ENCODE measurements around the gene OGFOD1. TPM values are rescaled to one million over a fixed set of nuclear protein-coding genes. Genes with fewer than 3 reads are reported as not detected.

OGFOD1 gene
- total and polyA plus RNA-seq, 2 donors (not counting 1 experiment from before 2014, with no cell fraction given), result 8.4 to 28.7 TPM

- Mint-ChIP-seq H3K4me1 (no peaks in the 10 kb centered on the region), H3K4me3 (no peak overlapping the region), H3K27ac (no peak overlapping the region), H3K9me3 (ENCODE audit: insufficient read depth) (no peaks in the 10 kb centered on the region), H3K27me3 (no peaks in the 10 kb centered on the region)
- Histone ChIP-seq H3K36me3 (replicated peaks in 1 of 2; ENCODE audit: control extremely low read depth in 1 of 2, control insufficient read depth in 1 of 2, extremely low read depth in 1 of 2, insufficient read depth in 2 of 2, low read length in 1 of 2) (peaks cover 35 to 69% of the 10 kb centered on the region in 2 experiments), H3K27ac (ENCODE audit: low read length in 2 of 2) (no peak overlapping the region), H3K9me3 (ENCODE audit: control extremely low read depth in 1 of 3, control insufficient read depth in 2 of 3, insufficient read depth in 1 of 3, low read length in 2 of 3) (no peaks in the 10 kb centered on the region), H4K20me1 (ENCODE audit: control insufficient read depth, insufficient read depth, low read length, poor library complexity, severe bottlenecking) (no peaks in the 10 kb centered on the region), H3K9ac (ENCODE audit: low read length) (no peak overlapping the region), H2AFZ (ENCODE audit: insufficient read depth, low read depth, low read length, poor library complexity, severe bottlenecking) (no peak overlapping the region), H3K4me2 (replicated peaks; ENCODE audit: low read depth, low read length, poor library complexity, severe bottlenecking) (no peak overlapping the region), H3K27me3 (replicated peaks in 1 of 4; ENCODE audit: control extremely low read depth in 1 of 4, control insufficient read depth in 3 of 4, insufficient read depth in 4 of 4, low read length in 3 of 4) (no peaks in the 10 kb centered on the region), H3K4me3 (ENCODE audit: control extremely low read depth in 1 of 5, extremely low read depth in 1 of 5, insufficient read depth in 1 of 5, low read depth in 2 of 5, low read length in 4 of 5) (no peak overlapping the region), H3K79me2 (ENCODE audit: control insufficient read depth, insufficient read depth, low read length) (no peaks in the 10 kb centered on the region), H3K4me1 (ENCODE audit: control insufficient read depth in 2 of 2, insufficient read depth in 2 of 2, low read length in 2 of 2) (no peaks in the 10 kb centered on the region)
- ATAC-seq (ENCODE audit: low read depth) (no peak), DNase-seq (no peak)
- TF ChIP-seq EZH2 (IDR thresholded peaks at IDR 0.05; ENCODE audit: borderline replicate concordance, insufficient read depth, low read depth, low read length, poor library complexity, severe bottlenecking) (no peak), CTCF (IDR thresholded peaks at IDR 0.05) (no peak)
- intact Hi-C loops (cut with micrococcal nuclease), result no loop called here
- ChIA-PET CTCF (no interaction called here), POLR2A (interaction anchor here (0.7 kb wide), 1 partner anchor 632 kb away, joined by 3 read pairs; no protein-coding TSS in a partner anchor)
These were observed 17.4 kb downstream of the OGFOD1 start for GRCh38 chr16:56468800-56469199.

DNA sequence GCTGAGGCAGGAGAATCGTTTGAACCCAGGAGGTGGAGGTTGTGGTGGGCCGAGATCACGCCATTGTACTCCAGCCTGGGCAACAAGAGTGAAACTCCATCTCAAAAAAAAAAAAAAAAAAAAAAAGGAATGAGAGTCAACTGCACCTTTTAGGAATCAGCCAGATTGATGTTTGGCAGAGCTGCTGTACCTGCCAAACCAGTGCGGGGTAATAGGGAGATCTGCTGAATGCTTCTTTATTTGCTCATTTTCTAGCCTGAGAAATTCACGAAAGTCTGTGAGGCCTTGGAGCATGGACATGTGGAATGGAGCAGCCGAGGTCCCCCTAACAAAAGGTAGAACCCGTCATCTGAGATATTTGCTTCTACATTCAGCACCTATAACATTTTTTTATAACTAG is 18.4 kb downstream of the OGFOD1 start:
- 100% methylated on average over 1 of the region's 7 CpGs for WGBS (ENCODE audit: insufficient coverage)
- H3K4me3 Mint-ChIP-seq, result no peak overlapping the region

More for the DNA sequence above, 18.4 kb downstream of the OGFOD1 start:
- H3K4me2 ChIP-seq (replicated peaks; ENCODE audit: low read depth, low read length, poor library complexity, severe bottlenecking), result no peak overlapping the region
- ChIA-PET POLR2A (no interaction called here), CTCF (no interaction called here)
- no peak overlapping the region for H3K27ac ChIP-seq (ENCODE audit: low read length in 2 of 2)
- TF ChIP-seq EZH2 (IDR thresholded peaks at IDR 0.05; ENCODE audit: borderline replicate concordance, insufficient read depth, low read depth, low read length, poor library complexity, severe bottlenecking) (no peak), CTCF (IDR thresholded peaks at IDR 0.05) (no peak)
- Mint-ChIP-seq H3K4me1 (no peaks in the 10 kb centered on the region), H3K27me3 (no peaks in the 10 kb centered on the region), H3K27ac (no peak overlapping the region), H3K9me3 (ENCODE audit: insufficient read depth) (no peaks in the 10 kb centered on the region)
- no peaks in the 10 kb centered on the region for H4K20me1 ChIP-seq (ENCODE audit: control insufficient read depth, insufficient read depth, low read length, poor library complexity, severe bottlenecking)
- no peaks in the 10 kb centered on the region for H3K4me1 ChIP-seq (ENCODE audit: control insufficient read depth in 2 of 2, insufficient read depth in 2 of 2, low read length in 2 of 2)
- peaks cover 35 to 71% of the 10 kb centered on the region in 2 experiments for H3K36me3 ChIP-seq (replicated peaks in 1 of 2; ENCODE audit: control extremely low read depth in 1 of 2, control insufficient read depth in 1 of 2, extremely low read depth in 1 of 2, insufficient read depth in 2 of 2, low read length in 1 of 2)
- H3K9ac ChIP-seq (ENCODE audit: low read length), result no peak overlapping the region
- H3K27me3 ChIP-seq (replicated peaks in 1 of 4; ENCODE audit: control extremely low read depth in 1 of 4, control insufficient read depth in 3 of 4, insufficient read depth in 4 of 4, low read length in 3 of 4), result no peaks in the 10 kb centered on the region
- intact Hi-C loops (cut with micrococcal nuclease), result no loop called here
- no peak overlapping the region for H3K4me3 ChIP-seq (ENCODE audit: control extremely low read depth in 1 of 5, extremely low read depth in 1 of 5, insufficient read depth in 1 of 5, low read depth in 2 of 5, low read length in 4 of 5)
- no peak for DNase-seq
- H2AFZ ChIP-seq (ENCODE audit: insufficient read depth, low read depth, low read length, poor library complexity, severe bottlenecking), result no peak overlapping the region
- no peaks in the 10 kb centered on the region for H3K9me3 ChIP-seq (ENCODE audit: control extremely low read depth in 1 of 3, control insufficient read depth in 2 of 3, insufficient read depth in 1 of 3, low read length in 2 of 3)
- no peaks in the 10 kb centered on the region for H3K79me2 ChIP-seq (ENCODE audit: control insufficient read depth, insufficient read depth, low read length)
- no peak for ATAC-seq (ENCODE audit: low read depth)

All from B cell (primary cell).